HEK293 (cell line): ENCODE data around the gene GAREM1.

Source experiments
- KLF9 ChIP-seq: fragments of 450-650 bp; formaldehyde crosslinking; IDR thresholded peaks from 2 replicates; pipeline ENCODE4 v1.5.1; 2016; ENCODE audit warnings: missing biosample characterization, missing genetic modification characterization, low read depth
- ZBTB7A ChIP-seq: fragments of 450-650 bp; formaldehyde crosslinking; IDR thresholded peaks from 2 replicates; pipeline ENCODE4 v1.5.1; 2016; ENCODE audit warnings: low read depth, missing biosample characterization, missing genetic modification characterization
- ZEB2 ChIP-seq: fragments of 450-650 bp; formaldehyde crosslinking; IDR thresholded peaks from 2 replicates; pipeline ENCODE4 v1.5.1; 2016; ENCODE audit warnings: missing biosample characterization, missing genetic modification characterization
- ZNF23 ChIP-seq: fragments of 450-650 bp; formaldehyde crosslinking; IDR thresholded peaks from 2 replicates; pipeline ENCODE4 v1.5.1; 2016; ENCODE audit warnings: missing biosample characterization, missing genetic modification characterization, borderline replicate concordance
- ZNF324 ChIP-seq: fragments of 450-650 bp; formaldehyde crosslinking; IDR thresholded peaks from 2 replicates; pipeline ENCODE4 v1.5.1; 2016; ENCODE audit warnings: missing biosample characterization, missing genetic modification characterization
- ZNF629 ChIP-seq: fragments of 450-650 bp; formaldehyde crosslinking; IDR thresholded peaks from 2 replicates; pipeline ENCODE4 v1.5.1; 2017; ENCODE audit warnings: missing biosample characterization, missing genetic modification characterization
- ZNF664 ChIP-seq: fragments of 450-650 bp; formaldehyde crosslinking; IDR thresholded peaks from 2 replicates; pipeline ENCODE4 v1.5.1; 2016; ENCODE audit warnings: missing biosample characterization, missing genetic modification characterization
- TF ChIP-seq, protein P1 (sequence below): fragments of 450-650 bp; formaldehyde crosslinking; IDR thresholded peaks from 2 replicates; pipeline ENCODE4 v1.5.1; 2016; ENCODE audit warnings: missing biosample characterization, missing genetic modification characterization

DNA sequence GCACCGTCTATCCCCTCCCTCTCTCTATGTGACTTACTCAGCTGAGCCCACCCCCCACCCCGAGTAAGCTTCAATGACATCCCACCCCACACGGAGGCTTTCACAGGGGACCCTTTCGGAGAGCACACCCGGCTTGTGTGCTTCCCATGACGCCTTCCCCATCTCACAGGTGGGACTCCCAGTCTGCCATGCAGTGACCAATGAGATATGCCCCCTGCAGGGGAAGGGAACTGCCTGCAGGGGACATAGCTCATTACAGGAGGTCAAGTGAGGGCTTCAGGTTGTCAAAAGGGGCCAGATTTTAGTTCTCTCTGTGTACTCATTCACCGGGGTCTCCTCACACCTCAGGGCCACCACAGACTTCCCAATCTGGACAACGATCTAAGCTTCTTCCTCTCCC, 112.6 kb downstream of the GAREM1 start:
- no peak for TF ChIP-seq KLF9 (tag by site-specific recombination)
- TF ChIP-seq, protein P1, sequence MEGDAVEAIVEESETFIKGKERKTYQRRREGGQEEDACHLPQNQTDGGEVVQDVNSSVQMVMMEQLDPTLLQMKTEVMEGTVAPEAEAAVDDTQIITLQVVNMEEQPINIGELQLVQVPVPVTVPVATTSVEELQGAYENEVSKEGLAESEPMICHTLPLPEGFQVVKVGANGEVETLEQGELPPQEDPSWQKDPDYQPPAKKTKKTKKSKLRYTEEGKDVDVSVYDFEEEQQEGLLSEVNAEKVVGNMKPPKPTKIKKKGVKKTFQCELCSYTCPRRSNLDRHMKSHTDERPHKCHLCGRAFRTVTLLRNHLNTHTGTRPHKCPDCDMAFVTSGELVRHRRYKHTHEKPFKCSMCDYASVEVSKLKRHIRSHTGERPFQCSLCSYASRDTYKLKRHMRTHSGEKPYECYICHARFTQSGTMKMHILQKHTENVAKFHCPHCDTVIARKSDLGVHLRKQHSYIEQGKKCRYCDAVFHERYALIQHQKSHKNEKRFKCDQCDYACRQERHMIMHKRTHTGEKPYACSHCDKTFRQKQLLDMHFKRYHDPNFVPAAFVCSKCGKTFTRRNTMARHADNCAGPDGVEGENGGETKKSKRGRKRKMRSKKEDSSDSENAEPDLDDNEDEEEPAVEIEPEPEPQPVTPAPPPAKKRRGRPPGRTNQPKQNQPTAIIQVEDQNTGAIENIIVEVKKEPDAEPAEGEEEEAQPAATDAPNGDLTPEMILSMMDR (tag by site-specific recombination): no peak
- TF ChIP-seq ZBTB7A (tag by site-specific recombination): no peak
- no peak for TF ChIP-seq ZNF23 (tag by site-specific recombination)
- no peak for TF ChIP-seq ZNF629 (tag by site-specific recombination)
- no peak for TF ChIP-seq ZNF664
- no peak for TF ChIP-seq ZNF324 (tag by site-specific recombination)
- no peak for TF ChIP-seq ZEB2 (tag by site-specific recombination)
